OCI-LY1 (cell line): Measurements from ENCODE around the gene LPAR4.

Experiments used
- EZH2 ChIP-seq: fragments of 200-600 bp; sonication (generic), shearing (Covaris generic); IDR thresholded peaks from 2 replicates; pipeline ENCODE4 v1.8.0; 2017; ENCODE audit warnings: borderline replicate concordance, mixed run types, mild to moderate bottlenecking, antibody characterized with exemption, low read length, moderate library complexity, mixed read lengths
- TF ChIP-seq, protein P1 (sequence below): fragments of 200-600 bp; sonication (generic), shearing (Covaris generic); IDR thresholded peaks from 2 replicates; pipeline ENCODE4 v1.5.1; 2017; ENCODE audit warnings: mild to moderate bottlenecking, antibody characterized with exemption, low read length, moderate library complexity, mixed read lengths

DNA sequence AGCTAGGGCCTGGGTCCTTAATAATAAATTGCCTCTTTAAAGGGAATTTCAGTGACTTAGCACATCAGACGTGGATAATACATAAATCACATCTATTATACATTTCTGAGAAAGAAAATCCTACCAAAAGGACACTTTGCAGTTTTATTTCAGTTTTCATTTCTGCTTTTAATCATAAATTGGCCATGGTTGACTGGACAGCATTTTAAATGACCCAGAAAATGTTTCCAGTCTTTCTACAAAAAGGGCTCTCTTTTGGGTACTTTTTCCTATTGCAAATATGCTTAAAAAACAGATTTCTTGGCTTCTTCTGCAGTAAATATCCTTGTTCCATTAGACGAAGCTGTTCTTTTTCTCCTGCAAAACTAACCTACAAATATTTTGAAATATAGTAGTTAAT, 41.4 kb upstream of the LPAR4 start:
- TF ChIP-seq, protein P1, sequence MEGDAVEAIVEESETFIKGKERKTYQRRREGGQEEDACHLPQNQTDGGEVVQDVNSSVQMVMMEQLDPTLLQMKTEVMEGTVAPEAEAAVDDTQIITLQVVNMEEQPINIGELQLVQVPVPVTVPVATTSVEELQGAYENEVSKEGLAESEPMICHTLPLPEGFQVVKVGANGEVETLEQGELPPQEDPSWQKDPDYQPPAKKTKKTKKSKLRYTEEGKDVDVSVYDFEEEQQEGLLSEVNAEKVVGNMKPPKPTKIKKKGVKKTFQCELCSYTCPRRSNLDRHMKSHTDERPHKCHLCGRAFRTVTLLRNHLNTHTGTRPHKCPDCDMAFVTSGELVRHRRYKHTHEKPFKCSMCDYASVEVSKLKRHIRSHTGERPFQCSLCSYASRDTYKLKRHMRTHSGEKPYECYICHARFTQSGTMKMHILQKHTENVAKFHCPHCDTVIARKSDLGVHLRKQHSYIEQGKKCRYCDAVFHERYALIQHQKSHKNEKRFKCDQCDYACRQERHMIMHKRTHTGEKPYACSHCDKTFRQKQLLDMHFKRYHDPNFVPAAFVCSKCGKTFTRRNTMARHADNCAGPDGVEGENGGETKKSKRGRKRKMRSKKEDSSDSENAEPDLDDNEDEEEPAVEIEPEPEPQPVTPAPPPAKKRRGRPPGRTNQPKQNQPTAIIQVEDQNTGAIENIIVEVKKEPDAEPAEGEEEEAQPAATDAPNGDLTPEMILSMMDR: no peak
- TF ChIP-seq EZH2: no peak
